Retinal pigment epithelial cell (primary cell): ENCODE measurements around the gene TMEM18.
"Not testable (repeated sequence)": the region's sequence is repeated elsewhere in the genome, so short reads cannot be mapped to it uniquely, and the experiment has no call there.

ENCODE experiments used
- DNase-seq: peaks from one replicate; pipeline ENCODE4 v3.0.0-alpha.2; 2010; ENCODE audit warnings: low read depth
- H3K4me3 ChIP-seq: 2 replicates; pipeline ENCODE4 v1.5.1; 2011; ENCODE audit warnings: mild to moderate bottlenecking, low read length, control low read depth, moderate library complexity
- TF ChIP-seq, protein P1 (sequence below): conservative IDR thresholded peaks from 2 replicates; pipeline ENCODE4 v1.5.1; 2011; ENCODE audit warnings: low read depth, low read length, control low read depth, inconsistent platforms

TMEM18 gene

DNA sequence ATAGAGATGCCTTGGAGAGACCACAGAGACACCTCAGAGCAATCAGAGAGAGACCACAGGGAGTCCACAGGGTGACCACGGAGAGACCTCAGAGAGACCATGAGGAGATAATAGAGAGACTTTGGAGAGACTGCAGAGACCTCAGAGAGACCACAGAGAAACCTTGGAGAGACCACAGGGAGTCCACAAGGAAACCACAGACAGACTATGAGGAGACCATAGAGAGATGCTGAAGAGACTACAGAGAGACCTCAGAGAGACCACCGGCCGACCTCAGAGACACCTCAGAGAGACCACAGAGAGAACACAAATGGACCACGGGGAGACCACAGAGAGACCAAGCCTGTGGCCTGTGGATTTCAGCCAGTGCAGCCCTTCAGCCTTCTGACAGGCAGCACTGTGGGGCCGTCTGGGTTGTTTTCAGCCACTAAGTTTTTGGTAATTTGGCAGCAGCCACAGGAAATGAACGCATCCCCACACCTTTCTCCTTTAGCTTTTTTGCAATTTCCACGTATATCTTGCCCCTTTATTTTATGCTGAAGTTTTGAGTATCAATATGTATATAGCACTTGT, 11.4 kb upstream of the TMEM18 start:
- DNase-seq: no peak
- no peak overlapping the region for H3K4me3 ChIP-seq
- TF ChIP-seq, protein P1, sequence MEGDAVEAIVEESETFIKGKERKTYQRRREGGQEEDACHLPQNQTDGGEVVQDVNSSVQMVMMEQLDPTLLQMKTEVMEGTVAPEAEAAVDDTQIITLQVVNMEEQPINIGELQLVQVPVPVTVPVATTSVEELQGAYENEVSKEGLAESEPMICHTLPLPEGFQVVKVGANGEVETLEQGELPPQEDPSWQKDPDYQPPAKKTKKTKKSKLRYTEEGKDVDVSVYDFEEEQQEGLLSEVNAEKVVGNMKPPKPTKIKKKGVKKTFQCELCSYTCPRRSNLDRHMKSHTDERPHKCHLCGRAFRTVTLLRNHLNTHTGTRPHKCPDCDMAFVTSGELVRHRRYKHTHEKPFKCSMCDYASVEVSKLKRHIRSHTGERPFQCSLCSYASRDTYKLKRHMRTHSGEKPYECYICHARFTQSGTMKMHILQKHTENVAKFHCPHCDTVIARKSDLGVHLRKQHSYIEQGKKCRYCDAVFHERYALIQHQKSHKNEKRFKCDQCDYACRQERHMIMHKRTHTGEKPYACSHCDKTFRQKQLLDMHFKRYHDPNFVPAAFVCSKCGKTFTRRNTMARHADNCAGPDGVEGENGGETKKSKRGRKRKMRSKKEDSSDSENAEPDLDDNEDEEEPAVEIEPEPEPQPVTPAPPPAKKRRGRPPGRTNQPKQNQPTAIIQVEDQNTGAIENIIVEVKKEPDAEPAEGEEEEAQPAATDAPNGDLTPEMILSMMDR: no peak

DNA sequence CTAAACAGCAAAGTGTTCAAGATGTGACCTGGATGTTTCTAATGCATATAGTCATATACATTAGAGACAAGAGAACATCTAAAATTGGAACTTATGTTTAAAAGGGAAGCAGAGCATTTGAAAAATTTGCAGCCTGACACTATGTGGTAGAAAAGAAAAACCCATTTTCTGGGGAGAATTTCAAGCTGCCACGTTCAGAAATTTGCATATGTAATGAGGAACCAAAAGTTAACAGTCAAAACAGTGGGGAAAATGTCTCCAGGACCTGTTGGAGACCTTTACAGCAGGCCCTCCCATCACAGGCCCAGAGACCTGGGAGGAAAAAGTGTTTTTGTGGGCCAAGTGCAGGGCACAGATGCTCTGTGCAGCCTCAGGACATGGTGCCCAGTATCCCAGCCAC, 8.2 kb upstream of the TMEM18 start:
- DNase-seq: no peak
- TF ChIP-seq, protein P1: no peak
- no peak overlapping the region for H3K4me3 ChIP-seq

DNA sequence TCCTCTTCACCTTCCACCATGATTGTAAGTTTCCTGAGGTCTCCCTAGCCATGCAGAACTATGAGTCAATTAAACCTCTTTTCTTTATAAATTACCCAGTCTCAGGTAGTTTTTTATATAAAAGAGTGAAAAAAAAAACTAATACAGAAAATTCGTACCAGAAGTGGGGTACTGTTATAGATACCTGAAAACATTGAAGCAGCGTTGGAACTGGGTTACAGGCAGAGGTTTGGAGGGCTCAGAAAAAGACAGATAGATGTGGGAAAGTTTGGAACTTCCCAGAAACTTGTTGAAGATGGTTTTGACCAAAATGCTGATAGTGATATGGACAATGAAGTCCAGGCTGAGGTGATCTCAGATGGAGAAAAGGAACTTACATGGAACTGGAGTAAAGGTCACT, 7.7 kb upstream of the TMEM18 start:
- not testable (repeated sequence) for H3K4me3 ChIP-seq, DNase-seq

DNA sequence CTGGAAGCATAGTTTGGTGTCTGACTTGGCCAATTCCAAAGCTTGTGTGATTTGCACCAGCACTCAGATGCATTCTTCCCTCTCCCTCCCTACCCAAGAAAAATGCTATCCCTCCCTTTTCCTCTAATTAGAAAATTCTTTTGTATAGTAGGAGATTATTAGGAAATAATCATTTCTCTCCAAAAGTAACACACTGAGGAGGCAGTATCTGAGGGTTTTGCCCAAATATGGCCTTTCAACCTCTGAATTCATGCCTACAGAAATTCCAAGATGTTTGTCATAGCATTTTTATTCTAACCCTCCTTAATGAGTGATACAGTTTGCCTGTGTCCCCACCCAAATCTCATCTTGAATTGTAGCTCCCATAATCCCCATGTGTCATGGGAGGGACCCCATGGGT, 5.0 kb upstream of the TMEM18 start:
- TF ChIP-seq, protein P1: no peak
- no peak overlapping the region for H3K4me3 ChIP-seq
- DNase-seq: no peak

DNA sequence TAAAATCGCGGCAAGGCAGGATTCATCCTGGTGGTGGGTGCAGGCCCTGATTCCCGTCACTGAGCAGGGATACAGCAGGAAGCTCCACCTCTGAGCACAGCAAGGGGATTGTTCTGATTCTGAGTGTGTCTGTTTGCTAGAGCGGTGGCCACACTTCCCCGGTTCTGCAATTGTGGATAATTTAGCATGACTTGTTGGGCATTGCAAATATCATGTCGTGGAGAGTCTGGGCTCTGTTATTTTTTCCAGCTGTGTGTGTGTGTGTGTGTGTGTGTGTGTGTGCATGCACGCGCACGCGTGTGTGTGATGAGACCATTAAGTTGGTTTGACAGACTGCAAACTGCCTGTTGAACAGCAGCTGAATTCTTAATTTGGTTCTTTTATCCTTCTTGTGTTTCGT, 4.1 kb upstream of the TMEM18 start:
- DNase-seq: no peak
- H3K4me3 ChIP-seq: no peak overlapping the region
- TF ChIP-seq, protein P1: no peak

DNA sequence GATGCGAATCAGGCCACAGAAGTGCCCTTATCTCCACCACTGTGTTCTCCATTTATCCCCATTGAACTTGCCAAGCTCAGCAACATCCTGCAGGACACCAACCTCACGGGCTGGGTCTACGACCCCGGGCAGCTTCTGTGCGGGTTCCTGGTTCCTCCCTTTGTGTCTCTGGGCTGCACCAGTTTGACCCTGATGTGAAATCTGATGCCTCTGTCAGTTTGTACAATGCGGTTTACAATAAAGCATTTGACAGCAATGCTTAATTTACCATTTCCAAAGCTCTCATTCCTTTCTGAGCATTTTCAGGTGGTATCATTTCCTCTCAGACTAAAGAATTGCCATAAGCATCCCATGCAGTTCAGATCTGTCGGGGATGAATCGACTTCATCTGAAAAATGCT, 3.3 kb upstream of the TMEM18 start:
- H3K4me3 ChIP-seq: no peak overlapping the region
- no peak for DNase-seq
- TF ChIP-seq, protein P1: no peak

DNA sequence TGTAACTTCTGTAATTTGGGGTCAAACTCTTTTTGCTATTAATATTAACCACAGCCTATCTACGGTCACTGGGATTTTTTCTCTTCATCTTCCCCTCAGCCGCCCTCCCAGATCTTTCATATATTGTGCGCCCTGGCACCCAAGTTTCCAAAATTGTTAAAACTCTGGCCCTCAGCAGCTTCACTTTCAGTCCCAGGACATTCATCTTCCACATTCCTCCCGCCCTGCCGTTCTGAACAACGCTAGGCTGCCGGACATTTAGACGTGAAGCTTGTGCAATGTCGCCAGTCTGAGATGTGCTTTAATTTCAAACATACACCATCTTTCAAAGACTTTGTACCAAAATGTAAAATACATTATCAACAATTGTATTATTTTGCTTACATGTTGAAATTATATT, 1.8 kb upstream of the TMEM18 start:
- TF ChIP-seq, protein P1: no peak

More for the DNA sequence above, 1.8 kb upstream of the TMEM18 start:
- DNase-seq: no peak
- no peak overlapping the region for H3K4me3 ChIP-seq
